KMS-11 (cell line): ENCODE data around the gene ERAP2.

Experiments used
- H2AFZ ChIP-seq: fragments of 200-600 bp; sonication (generic); 2 replicates; pipeline ENCODE4 v1.6.1; 2016; ENCODE audit warnings: antibody characterized with exemption, mixed run types, low read depth
- H3K27ac ChIP-seq: fragments of 200-600 bp; sonication (generic); 2 replicates; pipeline ENCODE4 v1.6.1; 2016; ENCODE audit warnings: mild to moderate bottlenecking, mixed run types
- H3K27me3 ChIP-seq: fragments of 200-600 bp; sonication (generic); 2 replicates; pipeline ENCODE4 v1.6.1; 2017; ENCODE audit warnings: mild to moderate bottlenecking, low read depth, mixed run types, moderate library complexity; ENCODE audit not compliant: insufficient read depth
- H3K36me3 ChIP-seq: fragments of 200-600 bp; sonication (generic); 2 replicates; pipeline ENCODE4 v1.6.1; 2017; ENCODE audit warnings: mild to moderate bottlenecking, mixed run types; ENCODE audit not compliant: insufficient read depth
- H3K4me1 ChIP-seq: fragments of 200-600 bp; sonication (generic); 2 replicates; pipeline ENCODE4 v1.6.1; 2016; ENCODE audit warnings: mild to moderate bottlenecking, low read depth, mixed run types; ENCODE audit not compliant: poor library complexity, severe bottlenecking
- H3K4me2 ChIP-seq: fragments of 200-600 bp; sonication (generic); 2 replicates; pipeline ENCODE4 v1.7.0; 2016; ENCODE audit warnings: mild to moderate bottlenecking, mixed run types
- H3K4me3 ChIP-seq: fragments of 200-600 bp; sonication (generic); IDR thresholded peaks from 2 replicates; pipeline ENCODE4 v1.6.1; 2017; ENCODE audit warnings: low read depth, low read length, mixed read lengths; ENCODE audit not compliant: insufficient read depth
- H3K79me2 ChIP-seq: fragments of 200-600 bp; sonication (generic); 2 replicates; pipeline ENCODE4 v1.6.1; 2016; ENCODE audit warnings: low read depth, mixed run types; ENCODE audit not compliant: insufficient read depth
- H3K9ac ChIP-seq: fragments of 200-600 bp; sonication (generic); 2 replicates; pipeline ENCODE4 v1.6.1; 2016; ENCODE audit warnings: mild to moderate bottlenecking, mixed run types
- H4K20me1 ChIP-seq: fragments of 200-600 bp; sonication (generic); 2 replicates; pipeline ENCODE4 v1.6.1; 2016; ENCODE audit warnings: mild to moderate bottlenecking, mixed run types; ENCODE audit not compliant: insufficient read depth
- TF ChIP-seq, protein P1 (sequence below): fragments of 200-600 bp; sonication (generic); conservative IDR thresholded peaks from 2 replicates; pipeline ENCODE4 v1.6.1; 2017; ENCODE audit warnings: low read depth, mild to moderate bottlenecking, antibody characterized with exemption, low read length, moderate library complexity, mixed read lengths

The ERAP2 gene

GRCh38 chr5:96945144-96945897 lies 69.0 kb downstream of the ERAP2 start:
- TF ChIP-seq, protein P1, sequence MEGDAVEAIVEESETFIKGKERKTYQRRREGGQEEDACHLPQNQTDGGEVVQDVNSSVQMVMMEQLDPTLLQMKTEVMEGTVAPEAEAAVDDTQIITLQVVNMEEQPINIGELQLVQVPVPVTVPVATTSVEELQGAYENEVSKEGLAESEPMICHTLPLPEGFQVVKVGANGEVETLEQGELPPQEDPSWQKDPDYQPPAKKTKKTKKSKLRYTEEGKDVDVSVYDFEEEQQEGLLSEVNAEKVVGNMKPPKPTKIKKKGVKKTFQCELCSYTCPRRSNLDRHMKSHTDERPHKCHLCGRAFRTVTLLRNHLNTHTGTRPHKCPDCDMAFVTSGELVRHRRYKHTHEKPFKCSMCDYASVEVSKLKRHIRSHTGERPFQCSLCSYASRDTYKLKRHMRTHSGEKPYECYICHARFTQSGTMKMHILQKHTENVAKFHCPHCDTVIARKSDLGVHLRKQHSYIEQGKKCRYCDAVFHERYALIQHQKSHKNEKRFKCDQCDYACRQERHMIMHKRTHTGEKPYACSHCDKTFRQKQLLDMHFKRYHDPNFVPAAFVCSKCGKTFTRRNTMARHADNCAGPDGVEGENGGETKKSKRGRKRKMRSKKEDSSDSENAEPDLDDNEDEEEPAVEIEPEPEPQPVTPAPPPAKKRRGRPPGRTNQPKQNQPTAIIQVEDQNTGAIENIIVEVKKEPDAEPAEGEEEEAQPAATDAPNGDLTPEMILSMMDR, result no peak
- Histone ChIP-seq H3K4me3 (no peak overlapping the region), H3K79me2 (peaks cover 56% of the 10 kb centered on the region), H3K9ac (no peak overlapping the region), H3K27ac (no peak overlapping the region), H3K36me3 (no peaks in the 10 kb centered on the region), H2AFZ (no peak overlapping the region), H3K4me2 (no peak overlapping the region), H4K20me1 (no peaks in the 10 kb centered on the region), H3K4me1 (no peaks in the 10 kb centered on the region), H3K27me3 (no peaks in the 10 kb centered on the region)

DNA sequence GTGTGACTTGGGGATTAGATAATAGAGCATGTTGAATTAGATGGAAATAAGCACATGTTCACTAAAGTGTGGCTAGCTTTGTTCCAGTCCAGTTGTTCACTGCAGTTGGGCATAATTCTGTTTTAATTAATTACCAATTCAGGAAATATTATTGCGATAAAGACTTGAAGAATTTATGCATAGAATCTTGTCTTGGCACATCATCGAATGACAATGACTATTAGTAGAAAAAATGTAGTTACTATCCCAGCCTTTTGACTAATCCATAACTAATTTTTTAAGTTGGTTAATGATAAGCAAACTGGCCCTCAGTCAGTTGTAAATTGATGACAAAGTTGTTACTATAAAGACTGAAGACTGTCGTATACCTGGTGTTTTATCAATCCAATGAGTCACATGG lies 70.1 kb downstream of the ERAP2 start:
- Histone ChIP-seq H3K4me2 (no peak overlapping the region), H3K9ac (no peak overlapping the region), H3K4me1 (no peaks in the 10 kb centered on the region), H4K20me1 (no peaks in the 10 kb centered on the region), H3K79me2 (peaks cover 54% of the 10 kb centered on the region), H3K36me3 (no peaks in the 10 kb centered on the region), H3K4me3 (no peak overlapping the region), H3K27ac (no peak overlapping the region), H3K27me3 (no peaks in the 10 kb centered on the region), H2AFZ (no peak overlapping the region)
- TF ChIP-seq, protein P1, result no peak

- Histone ChIP-seq H3K36me3 (no peaks in the 10 kb centered on the region), H3K79me2 (peaks cover 53% of the 10 kb centered on the region), H3K4me1 (peaks cover 11% of the 10 kb centered on the region), H3K4me2 (no peak overlapping the region), H3K27me3 (no peaks in the 10 kb centered on the region), H3K4me3 (no peak overlapping the region), H3K27ac (no peak overlapping the region), H2AFZ (no peak overlapping the region), H4K20me1 (no peaks in the 10 kb centered on the region), H3K9ac (no peak overlapping the region)
- TF ChIP-seq, protein P1, result no peak
These were observed 75.9 kb downstream of the ERAP2 start for GRCh38 chr5:96952118-96952750.

DNA sequence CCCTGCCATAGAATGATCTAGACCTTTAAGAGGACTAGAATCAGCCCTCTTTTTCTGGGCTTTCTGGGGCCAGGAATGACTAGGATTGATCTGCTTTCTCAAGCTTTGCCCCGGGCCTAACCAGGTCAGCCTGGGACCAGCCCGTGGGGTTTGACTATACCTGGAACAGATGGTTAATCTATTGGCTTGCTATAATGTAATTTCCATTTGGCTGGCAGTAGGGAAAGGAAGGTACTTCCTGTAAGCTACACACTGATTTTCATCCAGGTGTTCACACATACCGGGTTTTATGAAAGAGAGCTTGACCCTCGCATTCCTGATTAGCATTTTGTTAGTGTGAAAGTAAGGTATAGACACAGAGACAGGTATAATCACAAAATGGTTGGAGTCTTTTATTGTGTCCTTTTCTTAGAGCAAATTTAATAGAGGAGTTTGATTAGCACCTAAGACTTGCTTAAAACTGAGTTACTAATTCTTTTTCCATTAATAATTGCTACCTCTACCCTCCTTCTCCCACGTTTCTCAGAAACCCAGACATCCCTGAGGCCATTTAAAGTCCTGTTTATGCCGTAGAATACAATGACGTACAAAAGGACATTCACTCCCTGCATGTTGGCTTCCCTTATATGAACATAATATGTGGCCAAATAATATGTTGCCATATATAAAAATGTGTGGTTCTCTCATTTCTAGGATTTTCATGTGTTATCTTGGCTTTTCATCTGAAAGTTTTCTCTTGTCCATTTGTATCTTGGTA lies 76.9 kb downstream of the ERAP2 start:
- Histone ChIP-seq H4K20me1 (no peaks in the 10 kb centered on the region), H3K4me2 (no peak overlapping the region), H3K4me3 (no peak overlapping the region), H2AFZ (no peak overlapping the region), H3K79me2 (peaks cover 51% of the 10 kb centered on the region; the same call in 1 of the 2 replicates), H3K27ac (no peak overlapping the region), H3K9ac (no peak overlapping the region), H3K4me1 (peaks cover 20% of the 10 kb centered on the region), H3K27me3 (no peaks in the 10 kb centered on the region), H3K36me3 (no peaks in the 10 kb centered on the region)
- TF ChIP-seq, protein P1, result no peak
